SK-N-SH (cell line): ENCODE measurements around the gene CD79A. TPM values are rescaled to one million over a fixed set of nuclear protein-coding genes. Genes with fewer than 3 reads are reported as not detected.

Source experiments
- CTCF ChIA-PET: fragments of 300-600, 350-600 bp; formaldehyde crosslinking; extraction: SDS; loops from one replicate; lab custom pipeline; 2021; lab: Yijun Ruan, JAX
- POLR2A ChIA-PET: fragments of 350-600 bp; sonication (Branson Sonifier 250); formaldehyde crosslinking; extraction: SDS; loops from one replicate; lab custom pipeline; 2020; ENCODE audit warnings: antibody characterized with exemption, inconsistent platforms; lab: Yijun Ruan, JAX
- DNase-seq: peaks from one replicate; pipeline ENCODE4 v3.0.0; 2012
- H2AFZ ChIP-seq: fragments of 200-600 bp; sonication (generic); 2 replicates; pipeline ENCODE4 v1.8.1; 2016; ENCODE audit warnings: antibody characterized with exemption, mild to moderate bottlenecking, low read depth
- H3F3A ChIP-seq: fragments of 200-600 bp; sonication (generic); replicated peaks from 2 replicates; pipeline ENCODE3; 2016; ENCODE audit warnings: antibody characterized with exemption, mild to moderate bottlenecking; ENCODE audit not compliant: insufficient read depth
- H3K27ac ChIP-seq, 2 experiments: fragments of 200-500 bp in 1 of 2; fragments of 200-600 bp in 1 of 2; sonication (Bioruptor generic) in 1 of 2; sonication (generic), shearing (Covaris generic) in 1 of 2; 2 replicates each; pipeline versions ENCODE4 v1.5.1 to v1.6.1; 2014 to 2016; ENCODE audit warnings: low read depth in 2 of 2, inconsistent platforms in 1 of 2, low read length in 1 of 2, mild to moderate bottlenecking in 1 of 2, mixed read lengths in 1 of 2
- H3K27me3 ChIP-seq: fragments of 200-600 bp; sonication (generic), shearing (Covaris generic); 2 replicates; pipeline ENCODE4 v1.6.1; 2016; ENCODE audit warnings: mixed run types; ENCODE audit not compliant: insufficient read depth
- H3K36me3 ChIP-seq, 2 experiments: fragments of 200-500 bp in 1 of 2; fragments of 200-600 bp in 1 of 2; sonication (Bioruptor generic) in 1 of 2; sonication (generic) in 1 of 2; replicated peaks in 1 of 2; 2 replicates each; pipeline versions ENCODE3 to v1.5.1; 2014 to 2016; ENCODE audit warnings: low read length in 1 of 2, mild to moderate bottlenecking in 1 of 2; ENCODE audit not compliant: insufficient read depth in 2 of 2, control insufficient read depth in 1 of 2
- H3K4me1 ChIP-seq, 2 experiments: fragments of 200-500 bp in 1 of 2; fragments of 200-600 bp in 1 of 2; sonication (Bioruptor generic) in 1 of 2; sonication (generic), shearing (Covaris generic) in 1 of 2; 2 replicates each; pipeline versions ENCODE4 v1.5.1 to v1.6.1; 2014 to 2016; ENCODE audit warnings: low read depth in 1 of 2, low read length in 1 of 2, mixed run types in 1 of 2; ENCODE audit not compliant: insufficient read depth in 2 of 2, control insufficient read depth in 1 of 2
- H3K4me2 ChIP-seq: fragments of 200-600 bp; sonication (generic), shearing (Covaris generic); 2 replicates; pipeline ENCODE4 v1.6.1; 2017; ENCODE audit warnings: mixed run types
- H3K4me3 ChIP-seq, 2 experiments: fragments of 200-500 bp in 1 of 2; fragments of 200-600 bp in 1 of 2; sonication (Bioruptor generic) in 1 of 2; sonication (generic), shearing (Covaris generic) in 1 of 2; 2 replicates each; pipeline versions ENCODE4 v1.5.1 to v1.8.1; 2014 to 2016; ENCODE audit warnings: low read depth in 2 of 2, inconsistent platforms in 1 of 2, low read length in 1 of 2, mild to moderate bottlenecking in 1 of 2, mixed read lengths in 1 of 2, moderate library complexity in 1 of 2
- H3K79me2 ChIP-seq: fragments of 200-600 bp; sonication (generic); 2 replicates; pipeline ENCODE4 v1.8.1; 2017; ENCODE audit warnings: mild to moderate bottlenecking; ENCODE audit not compliant: insufficient read depth
- H3K9ac ChIP-seq: fragments of 200-600 bp; sonication (generic); 2 replicates; pipeline ENCODE4 v1.6.1; 2017; ENCODE audit warnings: mixed run types
- H3K9me2 ChIP-seq: fragments of 200-600 bp; sonication (generic); 2 replicates; pipeline ENCODE4 v1.6.1; 2017; ENCODE audit warnings: mixed run types
- H3K9me3 ChIP-seq: fragments of 200-600 bp; sonication (generic); 2 replicates; pipeline ENCODE4 v1.6.1; 2017; ENCODE audit warnings: mixed run types, mild to moderate bottlenecking, moderate library complexity
- H4K20me1 ChIP-seq: fragments of 200-600 bp; sonication (generic); 2 replicates; pipeline ENCODE4 v1.6.1; 2017; ENCODE audit warnings: mild to moderate bottlenecking, mixed run types; ENCODE audit not compliant: insufficient read depth
- CHD2 ChIP-seq: fragments of 150-350 bp; IDR thresholded peaks from 2 replicates; pipeline ENCODE4 v1.6.1; 2018; ENCODE audit warnings: low read length; ENCODE audit not compliant: partially characterized antibody
- CTCF ChIP-seq: fragments of 200-600 bp; sonication (generic); IDR thresholded peaks from 2 replicates; pipeline ENCODE4 v1.6.1; 2017; ENCODE audit warnings: antibody characterized with exemption, mild to moderate bottlenecking, moderate library complexity
- JUND ChIP-seq: IDR thresholded peaks from 2 replicates; pipeline ENCODE4 v1.4.0; 2012
- MEF2A ChIP-seq: IDR thresholded peaks from 2 replicates; pipeline ENCODE4 v1.4.0; 2012; ENCODE audit warnings: low read depth, borderline replicate concordance
- TCF12 ChIP-seq: IDR thresholded peaks from 2 replicates; pipeline ENCODE4 v1.4.0; 2012
- WGBS: methylation state at CpG from one replicate; pipeline ENCODE4 v1.1.6; 2017; ENCODE audit warnings: low lambda C conversion rate; 5-methylcytosine and 5-hydroxymethylcytosine counted together
- polyA plus RNA-seq, 3 experiments: library from polyadenylated mRNA; depleted of rRNA; stranded (reverse); fragments of >200 nt; gene quantifications; 2 replicates each; pipeline ENCODE4 v1.2.3, GENCODE V29; 2012

Gene CD79A
- polyA plus RNA-seq (2012; rRNA removed), result 0.20 and 0.31 TPM in 2 replicates
- polyA plus RNA-seq (2012; cell fraction: cytosol; rRNA removed), result 0.08 and 0.12 TPM in 2 replicates
- polyA plus RNA-seq (2012; cell fraction: nucleus; rRNA removed), result 0.23 and 0.28 TPM in 2 replicates

GRCh38 chr19:41876847-41877832 is at the start of gene CD79A:
Gene CD79A, plus strand, starts transcription at chr19:41877279. Its CDS starts 26 bp downstream, at chr19:41877305.
- peaks cover 13% of the 10 kb centered on the region; the same call in 1 of the 2 replicates for H4K20me1 ChIP-seq
- H3K9me2 ChIP-seq, result no peaks in the 10 kb centered on the region
- DNase-seq, result no peak
- no peaks in the 10 kb centered on the region for H3K27me3 ChIP-seq
- H2AFZ ChIP-seq, result no peak within 1 kb of the TSS
- no peak for TF ChIP-seq JUND
- no peak for TF ChIP-seq TCF12
- no peak for TF ChIP-seq CHD2
- no peak for TF ChIP-seq MEF2A
- no peak within 1 kb of the TSS for H3K4me3 ChIP-seq
- ChIA-PET CTCF (interaction anchor here (0.7 to 1.0 kb wide), 2 partner anchors 74 to 151 kb away, joined by 3 read pairs; no protein-coding TSS in a partner anchor), POLR2A (interaction anchor here (0.9 kb wide), 1 partner anchor 17 kb away, joined by 4 read pairs; the partner anchor contains the start of gene RPS19)
- no peaks in the 10 kb centered on the region for H3K9me3 ChIP-seq
- peaks cover 0 to 2% of the 10 kb centered on the region in 2 experiments for H3K36me3 ChIP-seq
- no peak within 1 kb of the TSS for H3K27ac ChIP-seq
- H3K79me2 ChIP-seq, result no peaks in the 10 kb centered on the region
- 80% methylated on average over 9 of the region's 9 CpGs for WGBS
- H3K9ac ChIP-seq, result no peak within 1 kb of the TSS
- peaks cover 35% of the 10 kb centered on the region for H3F3A ChIP-seq
- no peak within 1 kb of the TSS for H3K4me2 ChIP-seq
- H3K4me1 ChIP-seq, result peaks cover 0 to 5% of the 10 kb centered on the region in 2 experiments; a peak in 1 of 4 replicates

- 9% methylated on average over 13 of the region's 13 CpGs for WGBS
- H3K9me3 ChIP-seq, result no peaks in the 10 kb centered on the region
- DNase-seq, result no peak
- no peak overlapping the region for H2AFZ ChIP-seq
- no peaks in the 10 kb centered on the region for H3F3A ChIP-seq
- peaks cover 41% of the 10 kb centered on the region for H3K27me3 ChIP-seq
- no peak overlapping the region for H3K9ac ChIP-seq
- no peaks in the 10 kb centered on the region for H3K79me2 ChIP-seq
- no peaks in the 10 kb centered on the region for H3K9me2 ChIP-seq
- H3K4me1 ChIP-seq, result no peaks in the 10 kb centered on the region
- CTCF ChIA-PET, result interaction anchor here (0.9 to 4.8 kb wide), 4 partner anchors 13 to 45 kb away, joined by 6 to 48 read pairs (median 21); partner anchors contain the start of gene RPS19
- TF ChIP-seq CTCF, result no peak
- TF ChIP-seq CHD2, result no peak
- no peak overlapping the region for H3K4me2 ChIP-seq
- H3K36me3 ChIP-seq, result no peaks in the 10 kb centered on the region
- no peak overlapping the region for H3K4me3 ChIP-seq
- no peaks in the 10 kb centered on the region for H4K20me1 ChIP-seq
- POLR2A ChIA-PET, result no interaction called here
- H3K27ac ChIP-seq, result no peak overlapping the region
These were observed 38.9 kb upstream of the CD79A start for GRCh38 chr19:41837981-41838708.
